Memory B cell (primary cell): Measurements from ENCODE around the gene CASP5.
"Not testable (repeated sequence)": the region's sequence is repeated elsewhere in the genome, so short reads cannot be mapped to it uniquely, and the experiment has no call there.

ENCODE experiments used
- ATAC-seq: fragments of 150-1000 bp; cut with Tn5 transposase; 2 replicates; pipeline ENCODE4 v1.10.0; 2021; ENCODE audit warnings: low read depth, mild to moderate bottlenecking, moderate library complexity
- DNase-seq, 2 donors: peaks; one replicate each; pipeline ENCODE4 v3.0.0; 2022; ENCODE audit warnings: low spot score in 2 of 2
- H3K27ac Mint-ChIP-seq: one replicate; pipeline ENCODE4 v1.8.0; 2022; ENCODE audit warnings: mild to moderate bottlenecking, moderate library complexity, mixed read lengths
- H3K27me3 Mint-ChIP-seq: one replicate; pipeline ENCODE4 v1.8.0; 2022; ENCODE audit warnings: mixed read lengths
- H3K36me3 Mint-ChIP-seq: one replicate; pipeline ENCODE4 v1.8.0; 2022; ENCODE audit warnings: mild to moderate bottlenecking, mixed read lengths
- H3K4me1 Mint-ChIP-seq: one replicate; pipeline ENCODE4 v1.8.0; 2022; ENCODE audit warnings: mixed read lengths
- H3K4me3 Mint-ChIP-seq: one replicate; pipeline ENCODE4 v1.8.0; 2022; ENCODE audit warnings: mild to moderate bottlenecking, moderate library complexity, mixed read lengths
- H3K9me3 Mint-ChIP-seq: one replicate; pipeline ENCODE4 v1.8.0; 2022; ENCODE audit warnings: mixed read lengths

CASP5 gene

DNA sequence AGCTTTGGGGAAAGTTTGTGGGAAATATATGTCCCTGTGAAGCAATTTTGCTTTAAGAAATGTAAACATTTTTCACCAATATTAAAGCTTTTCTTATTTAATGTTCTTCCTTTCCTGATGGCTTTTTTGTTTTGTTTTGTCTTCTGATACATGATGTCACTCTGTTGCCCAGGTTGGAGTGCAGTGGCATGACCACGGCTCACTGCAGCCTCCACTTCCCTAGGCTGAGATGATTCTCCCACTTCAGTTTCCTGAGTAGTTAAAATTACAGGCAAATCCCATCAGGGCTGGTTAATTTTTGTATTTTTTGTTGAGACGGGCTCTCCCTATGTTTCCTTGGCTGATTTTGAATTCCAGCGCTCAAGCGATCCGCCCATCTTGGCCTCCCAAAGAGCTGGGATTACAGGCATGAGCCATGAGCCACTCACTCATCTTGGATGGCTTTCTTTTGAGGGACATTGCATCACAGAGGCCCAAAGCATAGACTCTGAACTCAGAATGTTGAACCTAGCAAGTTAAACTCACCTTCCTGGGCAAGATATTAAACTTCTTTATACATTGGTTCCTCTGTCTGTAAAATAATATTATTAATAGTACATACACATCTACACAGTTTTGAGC, 22.8 kb upstream of the CASP5 start:
- DNase-seq (no peak), ATAC-seq (no peak)
- H3K27me3 Mint-ChIP-seq: no peaks in the 10 kb centered on the region
- peaks cover 12% of the 10 kb centered on the region for H3K36me3 Mint-ChIP-seq
- H3K4me1 Mint-ChIP-seq: peaks cover 31% of the 10 kb centered on the region
- H3K4me3 Mint-ChIP-seq: peak overlapping the region; percentile 97
- peak overlapping the region; percentile 97 for H3K27ac Mint-ChIP-seq
- no peaks in the 10 kb centered on the region for H3K9me3 Mint-ChIP-seq

DNA sequence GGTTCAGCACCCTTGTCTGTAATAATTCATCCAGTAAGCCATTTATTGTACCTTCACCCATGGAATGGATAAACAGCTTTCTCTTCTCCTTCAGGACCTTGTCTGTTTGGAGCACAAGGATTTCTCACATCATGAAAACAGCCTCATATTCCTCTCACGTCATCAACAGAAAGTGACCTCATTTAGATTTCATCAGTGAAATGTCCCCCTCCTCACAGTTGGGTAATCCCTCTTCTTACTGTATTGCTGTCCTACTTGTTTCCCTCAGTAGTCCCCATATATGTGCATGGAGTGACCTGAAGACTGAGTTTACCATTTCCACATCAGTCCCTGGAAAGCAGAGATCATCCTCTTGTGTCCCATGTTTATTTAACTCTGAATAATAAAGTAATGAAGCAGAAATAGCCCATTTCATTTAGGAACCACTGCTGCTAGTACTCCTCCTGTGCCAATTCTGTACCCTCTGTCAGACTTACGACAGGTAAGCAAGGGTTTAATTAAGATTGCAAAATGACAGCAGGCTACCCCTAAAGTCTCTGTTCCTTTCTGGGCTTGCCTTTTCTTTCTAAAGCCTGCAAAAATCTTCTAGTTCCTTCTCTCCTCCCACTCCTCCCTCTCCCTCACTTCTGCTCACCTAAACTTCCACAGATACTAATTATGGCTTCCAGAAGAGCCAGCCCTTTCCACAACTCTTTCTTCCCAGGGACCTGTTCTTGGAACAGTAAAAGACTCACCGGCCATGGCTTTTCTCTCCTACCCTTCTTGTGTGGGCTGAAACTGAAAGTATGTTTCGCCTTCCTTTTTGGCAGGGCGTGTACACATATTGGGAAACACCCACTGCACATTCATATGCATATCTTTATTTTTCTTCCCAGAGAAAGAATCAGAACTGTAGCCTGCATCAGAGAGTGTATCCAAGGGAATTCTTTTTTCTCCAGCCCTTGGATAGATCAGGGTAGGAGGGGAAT, 21.9 kb upstream of the CASP5 start, which contains the start of gene CARD16:
CARD16 (minus strand) TSS at position 779 of the 968 bp plus-strand sequence; CDS start at position 741, 38 bp downstream.
- Mint-ChIP-seq H3K27ac (peak within 1 kb of the TSS; percentile 97), H3K4me1 (peaks cover 31% of the 10 kb centered on the region), H3K4me3 (peak within 1 kb of the TSS; percentile 97), H3K36me3 (peaks cover 17% of the 10 kb centered on the region)
- ATAC-seq (peak; percentile 98), DNase-seq (peak; percentile 25 to 26)
- not testable (repeated sequence) for H3K27me3 Mint-ChIP-seq, H3K9me3 Mint-ChIP-seq

- H3K4me3 Mint-ChIP-seq: no peak overlapping the region
- ATAC-seq: no peak
- H3K4me1 Mint-ChIP-seq: peaks cover 31% of the 10 kb centered on the region
- H3K36me3 Mint-ChIP-seq: peaks cover 30% of the 10 kb centered on the region
- no peak overlapping the region for H3K27ac Mint-ChIP-seq
- no peak for DNase-seq
- no peaks in the 10 kb centered on the region for H3K27me3 Mint-ChIP-seq
- no peaks in the 10 kb centered on the region for H3K9me3 Mint-ChIP-seq
These were observed 19.2 kb upstream of the CASP5 start for GRCh38 chr11:105042178-105042577.

DNA sequence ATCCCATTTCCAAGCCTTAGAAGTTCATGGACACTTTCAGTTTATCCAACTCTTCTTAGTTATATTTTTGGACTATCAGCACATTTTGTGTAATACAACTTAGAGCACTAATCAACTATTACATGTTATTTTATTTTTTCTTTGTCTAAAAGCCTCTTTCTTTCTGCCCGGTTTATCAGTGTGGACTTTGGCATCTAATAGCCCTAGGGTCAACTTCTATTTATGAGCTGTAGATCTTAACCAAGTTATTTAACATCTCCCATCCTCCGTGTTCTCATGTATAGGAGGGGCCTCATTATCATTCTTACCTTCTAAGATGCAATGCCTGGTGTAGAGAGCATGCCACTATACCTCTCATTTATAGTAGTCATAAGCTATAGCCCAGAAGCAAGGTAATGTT, 17.7 kb upstream of the CASP5 start:
- H3K27me3 Mint-ChIP-seq: no peaks in the 10 kb centered on the region
- ATAC-seq: no peak
- H3K9me3 Mint-ChIP-seq: no peaks in the 10 kb centered on the region
- H3K4me1 Mint-ChIP-seq: peaks cover 28% of the 10 kb centered on the region
- peaks cover 35% of the 10 kb centered on the region for H3K36me3 Mint-ChIP-seq
- no peak overlapping the region for H3K27ac Mint-ChIP-seq
- no peak for DNase-seq
- no peak overlapping the region for H3K4me3 Mint-ChIP-seq

- DNase-seq: no peak
- no peaks in the 10 kb centered on the region for H3K27me3 Mint-ChIP-seq
- H3K4me3 Mint-ChIP-seq: peak within 1 kb of the TSS; percentile 88
- ATAC-seq: peak; percentile 84
- no peaks in the 10 kb centered on the region for H3K9me3 Mint-ChIP-seq
- H3K4me1 Mint-ChIP-seq: peaks cover 25% of the 10 kb centered on the region
- H3K27ac Mint-ChIP-seq: peak within 1 kb of the TSS; percentile 91
- peaks cover 33% of the 10 kb centered on the region for H3K36me3 Mint-ChIP-seq
These were observed 12.0 kb upstream of the CASP5 start, which contains the start of gene CASP1 for GRCh38 chr11:105034813-105035620. TSS of gene CASP1 (minus strand) at chr11:105035144. CDS start at chr11:105035113, 31 bp downstream.

- not testable (repeated sequence) for H3K27me3 Mint-ChIP-seq, DNase-seq, ATAC-seq, H3K9me3 Mint-ChIP-seq
- peaks cover 35% of the 10 kb centered on the region for H3K36me3 Mint-ChIP-seq
- peak overlapping the region; percentile 91 for H3K27ac Mint-ChIP-seq
- peak overlapping the region; percentile 88 for H3K4me3 Mint-ChIP-seq
- peaks cover 25% of the 10 kb centered on the region for H3K4me1 Mint-ChIP-seq
These were observed 11.4 kb upstream of the CASP5 start for GRCh38 chr11:105034388-105034787.

DNA sequence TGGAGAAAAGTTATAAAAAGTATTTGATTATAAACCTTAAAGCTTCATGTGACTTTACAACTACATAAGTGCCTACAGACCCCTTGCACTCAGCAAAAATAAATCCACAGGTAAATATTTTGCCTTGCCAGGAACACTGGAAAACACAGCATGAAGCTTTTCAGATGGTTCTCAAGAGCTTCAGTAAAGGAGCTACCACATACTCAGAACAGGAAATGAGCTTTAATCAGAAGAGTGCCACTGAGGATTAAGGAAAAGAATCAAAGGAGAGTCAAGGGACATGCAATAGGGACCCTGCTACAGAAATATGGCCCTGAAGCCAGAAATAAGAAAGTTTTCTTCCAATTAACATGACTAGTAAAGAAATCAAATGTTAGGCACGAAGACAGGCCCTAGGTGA, 10.8 kb upstream of the CASP5 start:
- Mint-ChIP-seq H3K9me3 (no peaks in the 10 kb centered on the region), H3K4me1 (peaks cover 25% of the 10 kb centered on the region), H3K27me3 (no peaks in the 10 kb centered on the region), H3K27ac (peak overlapping the region; percentile 91), H3K4me3 (peak overlapping the region; percentile 88), H3K36me3 (peaks cover 37% of the 10 kb centered on the region)
- peak; percentile 18 for ATAC-seq
- no peak for DNase-seq

- no peak for ATAC-seq
- H3K9me3 Mint-ChIP-seq: no peaks in the 10 kb centered on the region
- H3K27me3 Mint-ChIP-seq: no peaks in the 10 kb centered on the region
- no peak for DNase-seq
- peaks cover 36% of the 10 kb centered on the region for H3K36me3 Mint-ChIP-seq
- H3K4me1 Mint-ChIP-seq: peaks cover 27% of the 10 kb centered on the region
- peak overlapping the region; percentile 88 for H3K4me3 Mint-ChIP-seq
- peak overlapping the region; percentile 91 for H3K27ac Mint-ChIP-seq
These were observed 10.4 kb upstream of the CASP5 start for GRCh38 chr11:105033343-105033742.

DNA sequence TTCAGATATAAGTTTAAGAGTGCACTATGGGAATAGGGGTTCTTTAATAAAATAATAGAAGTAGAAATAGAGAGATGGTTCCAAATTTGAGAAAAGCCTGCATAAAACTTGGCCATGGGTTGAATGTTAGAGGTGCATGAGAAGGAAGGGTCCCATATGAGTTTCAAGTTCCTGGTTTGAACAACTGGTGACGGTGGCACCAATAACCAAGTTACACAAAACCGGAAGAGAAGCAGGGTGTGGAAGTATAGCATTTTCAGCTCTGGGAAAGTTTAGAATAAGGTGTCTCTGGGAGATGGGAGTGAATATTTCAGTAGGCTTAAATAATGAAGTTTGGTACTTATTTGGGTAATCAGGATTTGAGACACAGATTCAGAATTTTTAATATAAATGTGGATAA, 9.5 kb upstream of the CASP5 start:
- Mint-ChIP-seq H3K27me3 (no peaks in the 10 kb centered on the region), H3K36me3 (peaks cover 36% of the 10 kb centered on the region), H3K4me1 (peaks cover 32% of the 10 kb centered on the region), H3K4me3 (peak overlapping the region; percentile 67), H3K9me3 (no peaks in the 10 kb centered on the region), H3K27ac (peak overlapping the region; percentile 91)
- ATAC-seq (peak; percentile 61), DNase-seq (no peak)

GRCh38 chr11:105027678-105028077, 4.7 kb upstream of the CASP5 start:
- peaks cover 37% of the 10 kb centered on the region for H3K4me1 Mint-ChIP-seq
- no peaks in the 10 kb centered on the region for H3K27me3 Mint-ChIP-seq
- no peak for ATAC-seq
- DNase-seq: no peak
- peak overlapping the region; percentile 53 for H3K4me3 Mint-ChIP-seq
- peaks cover 44% of the 10 kb centered on the region for H3K36me3 Mint-ChIP-seq
- H3K27ac Mint-ChIP-seq: peak overlapping the region; percentile 66
- no peaks in the 10 kb centered on the region for H3K9me3 Mint-ChIP-seq

GRCh38 chr11:105024394-105024793, 1.4 kb upstream of the CASP5 start:
- DNase-seq: no peak
- H3K9me3 Mint-ChIP-seq: no peaks in the 10 kb centered on the region
- H3K4me3 Mint-ChIP-seq: no peak overlapping the region
- ATAC-seq: no peak
- peaks cover 38% of the 10 kb centered on the region for H3K4me1 Mint-ChIP-seq
- H3K36me3 Mint-ChIP-seq: peaks cover 27% of the 10 kb centered on the region
- no peaks in the 10 kb centered on the region for H3K27me3 Mint-ChIP-seq
- H3K27ac Mint-ChIP-seq: peak overlapping the region; percentile 22

DNA sequence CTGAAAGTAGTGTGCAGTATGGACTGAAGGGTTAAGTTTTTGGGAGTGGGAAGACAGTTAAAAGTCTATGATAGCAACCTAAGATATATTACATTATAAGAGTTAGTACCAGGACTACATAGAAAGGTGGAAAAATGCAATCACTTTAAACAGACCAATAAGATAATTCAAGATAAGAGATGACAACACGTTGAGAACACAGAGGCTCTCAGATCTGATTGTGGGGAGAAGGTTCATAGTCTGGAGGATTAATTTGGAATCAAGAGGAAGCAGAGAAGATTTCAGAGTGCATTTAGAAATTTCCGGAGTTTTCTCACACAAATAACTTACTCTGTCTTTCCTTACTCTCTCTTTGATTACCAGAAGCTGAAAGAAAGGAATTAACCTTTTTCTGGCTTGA, 441 bp downstream of the CASP5 start:
- Mint-ChIP-seq H3K9me3 (no peaks in the 10 kb centered on the region), H3K4me1 (peaks cover 31% of the 10 kb centered on the region), H3K36me3 (peaks cover 14% of the 10 kb centered on the region), H3K4me3 (no peak overlapping the region), H3K27ac (peak overlapping the region; percentile 0), H3K27me3 (no peaks in the 10 kb centered on the region)
- DNase-seq (no peak), ATAC-seq (no peak)

- Mint-ChIP-seq H3K4me3 (no peak overlapping the region), H3K27me3 (no peaks in the 10 kb centered on the region), H3K36me3 (no peaks in the 10 kb centered on the region), H3K4me1 (no peaks in the 10 kb centered on the region), H3K9me3 (no peaks in the 10 kb centered on the region), H3K27ac (no peak overlapping the region)
- no peak for DNase-seq
- ATAC-seq: no peak
These were observed 15.5 kb downstream of the CASP5 start for GRCh38 chr11:105007463-105007862.
